Measurements from ENCODE around the gene EFNA3. TPM values are rescaled to one million over a fixed set of nuclear protein-coding genes. Genes with fewer than 3 reads are reported as not detected.

Gene EFNA3
- total and polyA plus RNA-seq, 3 experiments from 2014 or later, result 0.94 to 1.4 (median 1.0) TPM

DNA sequence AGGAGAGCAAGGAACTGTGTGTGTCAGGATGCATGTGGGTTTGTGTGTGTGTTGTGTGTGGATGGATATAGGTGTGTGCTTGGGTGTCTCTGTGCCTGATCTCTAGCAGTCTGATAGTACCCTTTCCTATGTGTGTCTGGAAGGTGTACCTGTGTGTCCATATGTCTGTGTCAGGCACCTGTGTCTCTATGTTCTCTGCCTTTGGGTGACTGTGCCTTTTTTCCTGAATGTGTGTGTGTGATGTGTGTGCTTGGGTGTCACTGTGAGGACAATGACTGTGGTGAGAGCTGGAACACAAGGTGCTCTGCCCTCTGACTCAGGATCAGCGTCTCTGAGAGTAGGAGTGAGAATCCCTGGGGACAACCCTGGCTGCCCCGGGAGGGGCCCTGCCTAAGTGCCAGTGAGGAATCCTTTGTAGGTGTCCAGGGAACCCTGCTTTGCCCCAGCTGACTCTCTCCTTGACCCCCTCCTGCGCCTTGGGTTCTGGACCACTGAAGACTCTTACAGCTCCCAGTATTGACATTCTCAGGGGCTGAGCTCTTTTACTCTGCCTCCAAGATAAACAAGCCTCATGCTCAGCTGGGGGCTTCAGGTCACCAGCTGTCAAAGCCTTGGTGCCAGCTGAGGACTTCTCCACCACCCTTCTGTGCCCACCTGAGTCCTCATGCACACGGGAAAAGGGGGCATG, 735 bp upstream of the EFNA3 start:
- no peak for DNase-seq
- Mint-ChIP-seq H3K9me3 (peaks cover 0 to 2% (median 0%) of the 10 kb centered on the region in 5 donors), H3K27ac (peak overlapping the region in 5 of 8 donors; percentile 2 to 37 (median 5)), H3K36me3 (peaks cover 0 to 2% (median 0%) of the 10 kb centered on the region in 3 donors), H3K4me3 (peak overlapping the region; percentile 23 to 79 (median 66)), H3K4me1 (peaks cover 29 to 56% (median 37%) of the 10 kb centered on the region in 3 donors), H3K27me3 (peaks cover 23 to 26% of the 10 kb centered on the region in 2 donors)
- Histone ChIP-seq H3K27me3 (ENCODE audit: insufficient read depth, low read length, poor library complexity, severe bottlenecking) (peaks cover 27% of the 10 kb centered on the region), H3K27ac (ENCODE audit: low read depth, low read length) (peak overlapping the region; percentile 2), H3K4me3 (ENCODE audit: low read length) (no peak overlapping the region), H3K4me1 (ENCODE audit: insufficient read depth, low read length) (peaks cover 52% of the 10 kb centered on the region), H3K36me3 (ENCODE audit: insufficient read depth, low read length) (no peaks in the 10 kb centered on the region), H3K9me3 (ENCODE audit: low read length) (no peaks in the 10 kb centered on the region)
- POLR2A ChIA-PET, result interaction anchor here (1.2 kb wide), 1 partner anchor 23 kb away, joined by 3 read pairs; no protein-coding TSS in a partner anchor
- CTCF ChIA-PET, result interaction anchor here (0.8 to 1.0 kb wide), 3 partner anchors 14 to 16 kb away, joined by 3 read pairs; no protein-coding TSS in a partner anchor

DNA sequence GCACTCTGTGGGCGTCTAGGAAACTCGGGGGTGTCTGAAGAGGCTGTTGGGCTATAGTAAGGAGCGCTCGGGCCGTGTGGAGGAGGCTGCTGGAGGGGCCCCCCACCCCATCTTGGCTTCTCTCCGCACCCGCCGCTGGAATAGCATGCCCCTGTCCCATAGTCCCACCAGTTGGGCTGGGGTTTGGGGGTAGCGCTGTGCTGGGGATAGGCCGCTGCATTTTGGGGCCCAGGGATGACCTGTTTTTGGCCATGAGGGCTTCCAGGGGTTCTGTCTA, 511 bp downstream of the EFNA3 start:
- Mint-ChIP-seq H3K9me3 (peaks cover 0 to 2% (median 0%) of the 10 kb centered on the region in 5 donors), H3K4me3 (peak overlapping the region; percentile 75 to 85 (median 82)), H3K4me1 (peaks cover 28 to 52% (median 31%) of the 10 kb centered on the region in 3 donors), H3K27me3 (peaks cover 34 to 38% of the 10 kb centered on the region in 2 donors), H3K36me3 (peaks cover 0 to 2% (median 0%) of the 10 kb centered on the region in 3 donors), H3K27ac (peak overlapping the region in 5 of 8 donors; percentile 29 to 77 (median 36))
- no peaks in the 10 kb centered on the region for H3K36me3 ChIP-seq (ENCODE audit: insufficient read depth, low read length)
- DNase-seq, result no peak
- peaks cover 40% of the 10 kb centered on the region for H3K27me3 ChIP-seq (ENCODE audit: insufficient read depth, low read length, poor library complexity, severe bottlenecking)
- no peaks in the 10 kb centered on the region for H3K9me3 ChIP-seq (ENCODE audit: low read length)
- peak overlapping the region; percentile 9 for H3K27ac ChIP-seq (ENCODE audit: low read depth, low read length)
- ChIA-PET CTCF (interaction anchor here (0.9 to 3.0 kb wide), 4 partner anchors 16 to 93 kb away, joined by 3 to 11 read pairs (median 4); partner anchors contain the start of genes EFNA4 and KRTCAP2), POLR2A (interaction anchor here (0.6 kb wide), 1 partner anchor 8 kb away, joined by 3 read pairs; no protein-coding TSS in a partner anchor)
- peak overlapping the region; percentile 60 for H3K4me3 ChIP-seq (ENCODE audit: low read length)
- H3K4me1 ChIP-seq (ENCODE audit: insufficient read depth, low read length), result peaks cover 59% of the 10 kb centered on the region

DNA sequence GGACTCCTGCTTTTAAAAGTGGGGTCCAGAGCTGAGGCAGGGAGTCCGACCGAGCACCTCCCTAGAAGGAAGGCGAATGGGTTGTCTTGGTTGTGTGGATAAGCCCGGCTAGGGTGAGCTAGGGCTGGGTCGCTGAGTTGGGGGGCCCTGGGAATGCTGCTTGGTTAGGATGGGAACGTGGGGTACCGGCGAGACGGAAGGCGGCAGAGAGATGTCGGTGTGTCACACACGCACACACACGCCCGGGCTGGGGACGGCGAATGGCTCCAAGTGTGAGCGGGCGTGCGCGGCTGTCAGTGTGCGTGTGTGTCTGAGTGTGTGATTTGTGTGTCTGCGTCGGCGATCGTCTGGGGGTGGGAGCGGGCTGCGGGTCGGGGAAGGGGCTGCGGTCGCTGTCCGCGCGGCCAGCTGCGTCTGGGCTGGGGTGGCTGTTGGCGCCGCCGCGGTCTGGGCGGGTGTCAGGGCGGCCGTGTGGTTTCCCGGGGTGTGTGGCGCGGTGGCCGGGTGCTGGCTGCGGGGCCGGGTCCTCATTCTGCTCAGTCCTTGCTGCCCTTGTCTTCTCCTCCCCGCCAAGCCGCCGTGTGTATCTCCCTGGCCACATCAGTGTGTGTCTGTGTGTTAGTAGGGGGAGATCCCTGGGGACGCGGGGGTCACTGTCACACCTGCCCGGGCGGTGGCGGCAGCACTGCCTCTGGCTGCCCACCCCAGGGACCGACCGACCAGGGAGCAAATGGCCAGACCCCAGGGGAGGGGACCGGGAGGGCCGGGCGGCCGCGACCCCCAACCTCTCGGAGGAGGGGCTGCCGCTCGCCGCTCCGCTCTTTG, 1.1 kb downstream of the EFNA3 start:
- peak overlapping the region; percentile 16 for H3K27ac ChIP-seq (ENCODE audit: low read depth, low read length)
- peaks cover 43% of the 10 kb centered on the region for H3K27me3 ChIP-seq (ENCODE audit: insufficient read depth, low read length, poor library complexity, severe bottlenecking)
- H3K4me3 ChIP-seq (ENCODE audit: low read length), result peak overlapping the region; percentile 60

DNA sequence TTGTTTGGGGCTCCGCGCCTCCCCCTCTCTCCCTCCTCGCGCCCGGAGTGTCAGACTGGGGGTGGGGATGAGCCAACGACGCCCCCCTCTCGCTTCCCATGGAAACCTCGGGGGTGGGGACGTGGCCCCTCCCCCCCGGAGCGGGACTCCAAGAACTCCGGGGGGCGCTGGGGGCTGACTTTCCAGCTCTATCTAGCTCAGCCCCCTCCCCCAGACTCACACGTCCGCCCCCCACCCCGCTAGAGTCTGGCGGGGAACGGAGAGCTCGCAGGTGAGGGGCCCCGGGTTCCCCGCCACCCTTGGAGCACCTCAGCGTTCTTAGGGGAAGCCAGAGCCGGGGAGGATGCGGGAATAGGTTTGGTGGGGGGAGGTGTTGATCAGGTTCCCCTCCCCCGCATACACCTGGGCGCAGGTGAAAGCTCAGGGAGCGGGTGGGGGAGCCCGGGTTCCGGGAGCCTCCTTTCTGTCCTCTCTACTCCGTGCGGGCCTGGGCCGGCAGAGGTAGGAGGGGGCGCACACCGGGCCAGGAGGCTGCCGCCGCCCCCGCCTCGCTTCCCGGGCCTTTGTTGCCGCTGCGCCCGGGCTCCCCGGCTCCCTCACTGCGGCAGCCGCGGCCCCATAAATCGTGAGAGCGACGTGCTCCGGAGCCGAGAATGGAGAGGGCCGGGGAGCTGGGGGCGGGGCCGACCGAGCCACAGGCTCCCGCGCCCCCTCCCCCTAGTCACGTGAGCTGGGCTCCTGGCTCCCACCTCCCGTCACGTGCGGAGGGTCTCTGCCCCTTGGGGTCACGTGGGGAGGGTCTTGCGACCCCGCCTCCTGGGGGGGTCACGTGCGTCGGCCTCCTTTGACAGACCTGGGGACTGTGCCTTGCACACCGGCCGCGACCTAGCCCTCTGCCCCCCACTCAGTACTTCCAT, 1.9 kb downstream of the EFNA3 start:
- H3K4me3 Mint-ChIP-seq, result peak overlapping the region in 6 of 7 donors; percentile 52 to 84 (median 78)
- peaks cover 0 to 2% (median 0%) of the 10 kb centered on the region in 5 donors for H3K9me3 Mint-ChIP-seq
- Histone ChIP-seq H3K27ac (ENCODE audit: low read depth, low read length) (peak overlapping the region; percentile 16), H3K4me1 (ENCODE audit: insufficient read depth, low read length) (peaks cover 66% of the 10 kb centered on the region), H3K36me3 (ENCODE audit: insufficient read depth, low read length) (no peaks in the 10 kb centered on the region), H3K9me3 (ENCODE audit: low read length) (no peaks in the 10 kb centered on the region), H3K27me3 (ENCODE audit: insufficient read depth, low read length, poor library complexity, severe bottlenecking) (peaks cover 43% of the 10 kb centered on the region), H3K4me3 (ENCODE audit: low read length) (peak overlapping the region; percentile 60)
- ChIA-PET POLR2A (interaction anchor here (1.0 kb wide), 1 partner anchor 80 kb away, joined by 3 read pairs; no protein-coding TSS in a partner anchor), CTCF (interaction anchor here (0.7 to 3.0 kb wide), 7 partner anchors 18 to 92 kb away, joined by 3 to 11 read pairs (median 3); partner anchors contain the start of genes EFNA4 and KRTCAP2)
- peak overlapping the region in 3 of 8 donors; percentile 4 to 68 (median 22) for H3K27ac Mint-ChIP-seq
- peak in 4 of 5 donors; percentile 28 to 62 (median 36) for DNase-seq
- peaks cover 39 to 44% of the 10 kb centered on the region in 2 donors for H3K27me3 Mint-ChIP-seq
- H3K36me3 Mint-ChIP-seq, result peaks cover 0 to 5% (median 2%) of the 10 kb centered on the region in 3 donors
- H3K4me1 Mint-ChIP-seq, result peaks cover 38 to 65% (median 43%) of the 10 kb centered on the region in 3 donors

More for the DNA sequence above, 1.1 kb downstream of the EFNA3 start:
- DNase-seq, result no peak
- CTCF ChIA-PET, result interaction anchor here (0.9 to 3.0 kb wide), 6 partner anchors 16 to 93 kb away, joined by 3 to 11 read pairs (median 4); partner anchors contain the start of genes EFNA4 and KRTCAP2
- H3K36me3 Mint-ChIP-seq, result peaks cover 0 to 2% (median under 1%) of the 10 kb centered on the region in 3 donors
- peak overlapping the region; percentile 75 to 85 (median 82) for H3K4me3 Mint-ChIP-seq
- H3K4me1 Mint-ChIP-seq, result peaks cover 33 to 58% (median 37%) of the 10 kb centered on the region in 3 donors
- H3K27me3 Mint-ChIP-seq, result peaks cover 38 to 44% of the 10 kb centered on the region in 2 donors
- Histone ChIP-seq H3K9me3 (ENCODE audit: low read length) (no peaks in the 10 kb centered on the region), H3K4me1 (ENCODE audit: insufficient read depth, low read length) (peaks cover 64% of the 10 kb centered on the region), H3K36me3 (ENCODE audit: insufficient read depth, low read length) (no peaks in the 10 kb centered on the region)
- POLR2A ChIA-PET, result interaction anchor here (1.0 kb wide), 1 partner anchor 80 kb away, joined by 3 read pairs; no protein-coding TSS in a partner anchor
- peaks cover 0 to 2% (median 0%) of the 10 kb centered on the region in 5 donors for H3K9me3 Mint-ChIP-seq
- peak overlapping the region in 6 of 8 donors; percentile 4 to 77 (median 33) for H3K27ac Mint-ChIP-seq

DNA sequence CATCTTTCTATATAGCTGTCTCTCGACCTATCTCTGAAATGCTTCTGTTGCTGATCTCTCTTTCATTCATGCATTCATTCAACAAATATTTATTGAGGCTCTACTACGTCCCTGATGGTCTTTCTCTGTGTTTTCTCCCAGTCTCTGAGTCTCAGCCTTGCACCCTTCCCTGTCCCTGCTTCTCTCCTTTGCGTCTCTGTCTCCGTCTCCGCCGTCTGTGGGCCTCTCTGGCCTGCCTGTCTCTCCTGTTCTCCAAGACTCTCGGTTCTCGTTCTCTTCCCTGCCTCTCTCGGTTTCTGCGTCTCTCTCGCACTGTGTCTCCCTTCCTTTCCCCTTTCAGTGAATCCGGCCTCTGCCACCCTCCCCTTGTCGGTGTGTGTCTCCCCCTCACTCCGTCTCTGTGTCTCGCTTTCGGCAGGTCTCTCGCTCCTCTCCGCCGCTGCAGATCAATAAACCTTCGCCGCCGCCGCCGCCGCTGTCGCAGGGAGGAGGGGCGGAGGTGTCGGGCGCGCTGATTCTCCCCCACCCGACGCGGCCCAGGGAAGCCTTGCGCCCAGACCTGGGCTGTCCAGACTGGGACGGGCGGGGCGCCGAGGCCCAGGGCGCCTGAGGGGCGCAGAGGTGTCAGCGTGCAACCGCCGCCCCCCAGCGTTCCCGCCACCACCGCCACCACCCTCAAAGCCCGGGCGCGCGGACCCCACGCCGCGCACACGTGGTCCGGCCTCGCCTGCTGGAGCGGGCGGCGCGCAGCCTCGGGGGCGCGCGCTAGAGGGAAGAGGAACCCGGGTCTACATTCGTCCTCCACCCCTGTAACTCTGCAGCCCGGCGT, 3.0 kb downstream of the EFNA3 start:
- H3K4me3 ChIP-seq (ENCODE audit: low read length), result peak overlapping the region; percentile 34
- no peaks in the 10 kb centered on the region for H3K36me3 ChIP-seq (ENCODE audit: insufficient read depth, low read length)
- peaks cover 39 to 44% of the 10 kb centered on the region in 2 donors for H3K27me3 Mint-ChIP-seq
- H3K4me3 Mint-ChIP-seq, result peak overlapping the region; percentile 56 to 84 (median 68)
- DNase-seq, result peak in 2 of 5 donors; percentile 20 to 37
- peaks cover 43% of the 10 kb centered on the region for H3K27me3 ChIP-seq (ENCODE audit: insufficient read depth, low read length, poor library complexity, severe bottlenecking)
- H3K9me3 Mint-ChIP-seq, result peaks cover 0 to 2% (median 0%) of the 10 kb centered on the region in 5 donors
- H3K9me3 ChIP-seq (ENCODE audit: low read length), result no peaks in the 10 kb centered on the region
- peaks cover 41 to 72% (median 45%) of the 10 kb centered on the region in 3 donors for H3K4me1 Mint-ChIP-seq
- ChIA-PET CTCF (interaction anchor here (1.2 to 4.8 kb wide), 5 partner anchors 19 to 91 kb away, joined by 3 to 107 read pairs (median 7); partner anchors contain the start of genes EFNA4 and KRTCAP2), POLR2A (no interaction called here)
- H3K27ac ChIP-seq (ENCODE audit: low read depth, low read length), result no peak overlapping the region
- peaks cover 0 to 5% (median 2%) of the 10 kb centered on the region in 3 donors for H3K36me3 Mint-ChIP-seq
- peak overlapping the region in 5 of 8 donors; percentile 4 to 68 (median 22) for H3K27ac Mint-ChIP-seq
- peaks cover 74% of the 10 kb centered on the region for H3K4me1 ChIP-seq (ENCODE audit: insufficient read depth, low read length)

DNA sequence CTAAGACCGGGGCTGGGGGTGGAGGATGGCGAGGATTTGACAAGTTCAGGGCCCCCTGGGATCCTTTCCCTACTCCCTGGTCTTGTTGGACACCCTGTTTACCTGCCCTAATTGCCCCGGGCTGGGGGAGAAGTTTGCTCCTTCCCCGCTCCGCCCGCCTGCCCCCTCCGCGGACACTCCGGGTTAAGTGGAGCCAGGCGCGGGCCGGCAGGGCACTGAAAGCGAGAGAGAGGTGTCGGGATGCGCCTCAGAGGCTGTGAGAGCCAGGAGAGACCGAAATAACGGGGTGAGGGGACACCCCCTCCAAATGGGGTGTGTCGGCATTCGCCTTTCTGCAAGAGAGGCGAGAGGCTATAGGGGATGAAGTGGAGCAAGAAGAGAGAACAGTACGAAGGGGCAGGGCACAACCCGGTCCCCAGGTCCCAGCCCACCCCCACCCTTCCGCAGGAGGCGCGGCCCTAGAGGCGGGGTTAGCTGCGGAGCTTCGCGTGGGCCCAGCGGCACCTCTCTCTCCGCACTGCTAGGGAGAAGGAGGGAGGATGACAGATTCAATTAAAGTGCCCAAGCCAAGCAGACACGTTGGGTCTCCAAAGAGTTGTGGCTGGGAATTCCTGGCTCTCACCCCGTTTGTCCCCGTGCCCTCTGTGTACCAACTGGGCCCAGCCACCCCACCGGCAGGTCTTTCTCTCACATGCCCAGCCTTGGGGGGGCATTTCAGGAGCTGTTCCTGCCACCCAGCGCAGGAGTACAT, 3.8 kb downstream of the EFNA3 start:
- H3K9me3 Mint-ChIP-seq, result peaks cover 0 to 2% (median 0%) of the 10 kb centered on the region in 5 donors
- ChIA-PET CTCF (interaction anchor here (4.8 kb wide), 1 partner anchor 24 kb away, joined by 107 read pairs; the partner anchor contains the start of gene EFNA4), POLR2A (interaction anchor here (0.7 kb wide), 1 partner anchor 20 kb away, joined by 3 read pairs; no protein-coding TSS in a partner anchor)
- peaks cover 39 to 44% of the 10 kb centered on the region in 2 donors for H3K27me3 Mint-ChIP-seq
- Histone ChIP-seq H3K4me3 (ENCODE audit: low read length) (peak overlapping the region; percentile 34), H3K36me3 (ENCODE audit: insufficient read depth, low read length) (no peaks in the 10 kb centered on the region), H3K4me1 (ENCODE audit: insufficient read depth, low read length) (peaks cover 74% of the 10 kb centered on the region), H3K27ac (ENCODE audit: low read depth, low read length) (no peak overlapping the region), H3K27me3 (ENCODE audit: insufficient read depth, low read length, poor library complexity, severe bottlenecking) (peaks cover 43% of the 10 kb centered on the region), H3K9me3 (ENCODE audit: low read length) (no peaks in the 10 kb centered on the region)
- peak overlapping the region in 6 of 7 donors; percentile 15 to 56 (median 42) for H3K4me3 Mint-ChIP-seq
- DNase-seq, result no peak
- H3K27ac Mint-ChIP-seq, result peak overlapping the region in 1 of 8 donors; percentile 26
- peaks cover 41 to 72% (median 45%) of the 10 kb centered on the region in 3 donors for H3K4me1 Mint-ChIP-seq
- H3K36me3 Mint-ChIP-seq, result peaks cover 0 to 5% (median 2%) of the 10 kb centered on the region in 3 donors
